Hematopoietic multipotent progenitor cell treated with erythropoietin and hydrocortisone succinate and interleukin-3 and kit ligand, for 6 days (in vitro differentiated cells): ENCODE results near the gene ADAM12.

Source experiments
- DNase-seq: peaks from one replicate; pipeline ENCODE4 v3.0.0-alpha.2; 2015

Gene ADAM12

GRCh38 chr10:126166797-126167196, 221.5 kb downstream of the ADAM12 start:
- no peak for DNase-seq

- DNase-seq = no peak
These were observed 222.4 kb downstream of the ADAM12 start for GRCh38 chr10:126165874-126166273.

- DNase-seq = no peak
These were observed 224.8 kb downstream of the ADAM12 start for GRCh38 chr10:126163506-126163905.

GRCh38 chr10:126161691-126162090, 226.6 kb downstream of the ADAM12 start:
- no peak for DNase-seq

GRCh38 chr10:126160971-126161630, 227.2 kb downstream of the ADAM12 start:
- DNase-seq = no peak

GRCh38 chr10:126160571-126160970, 227.7 kb downstream of the ADAM12 start:
- DNase-seq = no peak

- no peak for DNase-seq
These were observed 230.0 kb downstream of the ADAM12 start for GRCh38 chr10:126158133-126158892.

GRCh38 chr10:126157189-126157588, 231.1 kb downstream of the ADAM12 start:
- DNase-seq = no peak

- no peak for DNase-seq
These were observed 231.8 kb downstream of the ADAM12 start for GRCh38 chr10:126156503-126156902.

- no peak for DNase-seq
These were observed 232.3 kb downstream of the ADAM12 start for GRCh38 chr10:126156012-126156411.

GRCh38 chr10:126155528-126155927, 232.7 kb downstream of the ADAM12 start:
- DNase-seq = no peak

- DNase-seq = no peak
These were observed 234.3 kb downstream of the ADAM12 start for GRCh38 chr10:126153711-126154628.

GRCh38 chr10:126147866-126148587, 240.2 kb downstream of the ADAM12 start:
- no peak for DNase-seq

- peak; percentile 68 for DNase-seq
These were observed 241.5 kb downstream of the ADAM12 start for GRCh38 chr10:126146771-126147170.

GRCh38 chr10:126143117-126143516, 245.2 kb downstream of the ADAM12 start:
- no peak for DNase-seq

GRCh38 chr10:126140746-126141273, 247.5 kb downstream of the ADAM12 start:
- peak; percentile 42 for DNase-seq

GRCh38 chr10:126137562-126138221, 250.6 kb downstream of the ADAM12 start:
- DNase-seq = no peak

- DNase-seq = peak; percentile 50
These were observed 252.2 kb downstream of the ADAM12 start for GRCh38 chr10:126135941-126136595.

GRCh38 chr10:126135177-126135576, 253.1 kb downstream of the ADAM12 start:
- DNase-seq = peak; percentile 17

- DNase-seq = no peak
These were observed 254.2 kb downstream of the ADAM12 start for GRCh38 chr10:126133906-126134656.
